Gastroesophageal sphincter (tissue), 4 donors: ENCODE data around the gene PCED1B. TPM values are rescaled to one million over a fixed set of nuclear protein-coding genes. Genes with fewer than 3 reads are reported as not detected.

Source experiments
- ATAC-seq: fragments of 150-250 bp; one replicate; pipeline ENCODE4 v1.9.1; 2016; ENCODE audit warnings: mild to moderate bottlenecking, moderate library complexity
- H3K27ac ChIP-seq, 4 donors: fragments of 200-600 bp; sonication (generic) in 3 of 4; 1 replicate in 3 of 4; 2 replicates in 1 of 4; pipeline ENCODE4 v1.5.1; 2016 to 2019
- H3K27me3 ChIP-seq: fragments of 200-600 bp; sonication (generic); one replicate; pipeline ENCODE4 v1.5.1; 2019
- H3K36me3 ChIP-seq, 2 donors: fragments of 200-600 bp; sonication (generic); one replicate each; pipeline ENCODE4 v1.5.1; 2019; ENCODE audit warnings: control low read depth in 1 of 2
- H3K4me1 ChIP-seq, 3 donors: fragments of 200-600 bp; sonication (generic); 1 replicate in 2 of 3; 2 replicates in 1 of 3; pipeline ENCODE4 v1.5.1; 2016 to 2019; ENCODE audit warnings: control low read depth in 2 of 3
- H3K4me3 ChIP-seq, 2 donors: fragments of 200-600 bp; sonication (generic); one replicate each; pipeline ENCODE4 v1.5.1; 2019; ENCODE audit warnings: mild to moderate bottlenecking in 1 of 2, moderate library complexity in 1 of 2
- H3K9me3 ChIP-seq, 3 donors: fragments of 200-600 bp; sonication (generic); one replicate each; pipeline ENCODE4 v1.5.1; 2017 to 2019; ENCODE audit warnings: control low read depth in 2 of 3
- CTCF ChIP-seq, 4 experiments: fragments of 200-600 bp in 2 of 4; fragments of 450-650 bp in 2 of 4; sonication (generic) in 1 of 4; IDR thresholded peaks; one replicate each; pipeline ENCODE4 v1.5.1; 2017 to 2019; ENCODE audit warnings: antibody characterized with exemption in 4 of 4, mild to moderate bottlenecking in 2 of 4, moderate library complexity in 2 of 4
- EP300 ChIP-seq: sonication (generic); formaldehyde crosslinking; IDR thresholded peaks from one replicate; pipeline ENCODE4 v1.6.1; 2017; ENCODE audit warnings: antibody characterized with exemption, mild to moderate bottlenecking
- POLR2A ChIP-seq, 2 donors: fragments of 450-650 bp; IDR thresholded peaks; one replicate each; pipeline ENCODE4 v1.6.1; 2017; ENCODE audit warnings: antibody characterized with exemption in 2 of 2, mild to moderate bottlenecking in 2 of 2, moderate library complexity in 1 of 2
- POLR2AphosphoS5 ChIP-seq: sonication (generic); formaldehyde crosslinking; IDR thresholded peaks from one replicate; pipeline ENCODE4 v1.6.1; 2017; ENCODE audit warnings: antibody characterized with exemption
- WGBS, 2 donors: methylation state at CpG; one replicate each; pipeline ENCODE4 v1.1.5; 2018; ENCODE audit warnings: low coverage in 1 of 2; 5-methylcytosine and 5-hydroxymethylcytosine counted together
- small RNA-seq, 4 donors: library from RNA; depleted of rRNA; stranded (forward); fragments of <200 nt; gene quantifications; one replicate each; pipeline ENCODE3, GENCODE V24; 2016
- total RNA-seq, 4 donors: library from RNA; depleted of rRNA; stranded (reverse); fragments of >200 nt; gene quantifications; one replicate each; pipeline ENCODE4 v1.1.0, GENCODE V29; 2016

Gene PCED1B
- total RNA-seq, 4 donors from 2014 or later, result 0.22 to 2.7 (median 1.7) TPM; not detected in 1

- ATAC-seq, result no peak
- Histone ChIP-seq H3K27ac (no peak overlapping the region), H3K4me3 (no peak overlapping the region), H3K9me3 (no peaks in the 10 kb centered on the region), H3K4me1 (peaks cover 0 to 15% (median 0%) of the 10 kb centered on the region in 3 donors), H3K27me3 (no peaks in the 10 kb centered on the region), H3K36me3 (no peaks in the 10 kb centered on the region)
- no peak for TF ChIP-seq POLR2A (IDR thresholded peaks at IDR 0.05)
- TF ChIP-seq CTCF (IDR thresholded peaks at IDR 0.05), result no peak
- TF ChIP-seq EP300, result no peak
- TF ChIP-seq POLR2AphosphoS5, result no peak
- WGBS, 2 donors, result 93 to 100% methylated on average over 2 to 4 of the region's 7 CpGs
Measured at GRCh38 chr12:47280543-47281300, 201.3 kb downstream of the PCED1B start.

GRCh38 chr12:47281667-47282171, 202.3 kb downstream of the PCED1B start:
- no peak for ATAC-seq
- TF ChIP-seq POLR2AphosphoS5, result no peak
- TF ChIP-seq CTCF (IDR thresholded peaks at IDR 0.05), result no peak
- no peak for TF ChIP-seq POLR2A (IDR thresholded peaks at IDR 0.05)
- no peak for TF ChIP-seq EP300
- Histone ChIP-seq H3K9me3 (no peaks in the 10 kb centered on the region), H3K27ac (no peak overlapping the region), H3K4me3 (no peak overlapping the region), H3K36me3 (no peaks in the 10 kb centered on the region), H3K27me3 (no peaks in the 10 kb centered on the region), H3K4me1 (peaks cover 0 to 10% (median 0%) of the 10 kb centered on the region in 3 donors)
- 60 to 68% methylated on average over 4 of the region's 4 CpGs for WGBS, 2 donors

GRCh38 chr12:47282206-47282605, 202.8 kb downstream of the PCED1B start:
- H3K4me1 ChIP-seq, result peaks cover 0 to 5% (median 0%) of the 10 kb centered on the region in 3 donors
- no peaks in the 10 kb centered on the region for H3K27me3 ChIP-seq
- H3K4me3 ChIP-seq, result no peak overlapping the region
- H3K9me3 ChIP-seq, result no peaks in the 10 kb centered on the region
- 58 to 92% methylated on average over 2 of the region's 4 CpGs for WGBS, 2 donors
- no peak for TF ChIP-seq EP300
- no peak for TF ChIP-seq POLR2AphosphoS5
- TF ChIP-seq POLR2A (IDR thresholded peaks at IDR 0.05), result no peak
- TF ChIP-seq CTCF (IDR thresholded peaks at IDR 0.05), result no peak
- no peaks in the 10 kb centered on the region for H3K36me3 ChIP-seq
- ATAC-seq, result no peak
- H3K27ac ChIP-seq, result no peak overlapping the region

Small RNA genes lying within 50 kb of the gene (small RNA-seq; reads per million reads assigned to genes)
- 0 reads per million in 4 donors for gene MIR4698

Other genes starting within 250 kb of the PCED1B start
- 1 to 10 TPM; 1.4 to 8.1 (median 3.6) TPM for gene AMIGO2, start 338 bp downstream of the PCED1B start, total RNA-seq